OCI-LY7 (cell line): ENCODE measurements around the gene ZNF775. TPM values are rescaled to one million over a fixed set of nuclear protein-coding genes. Genes with fewer than 3 reads are reported as not detected.

Experiments used
- BruUV-seq: library from RNA; stranded (reverse); fragments of 400-500 nt; replicated peaks from 2 replicates; lab custom pipeline; 2021; lab: Mats Ljungman, UMichigan
- CTCF ChIA-PET: fragments of 300-600 bp; sonication (Branson Sonifier 250); formaldehyde crosslinking; loops from one replicate; lab custom pipeline; 2022; ENCODE audit warnings: antibody characterized with exemption; ENCODE audit not compliant: unreplicated experiment; lab: Charles Lee
- POLR2A ChIA-PET: fragments of 300-600 bp; sonication (Branson Sonifier 250); formaldehyde crosslinking; loops from one replicate; lab custom pipeline; 2022; ENCODE audit warnings: antibody characterized with exemption; lab: Charles Lee
- DNase-seq: peaks from one replicate; pipeline ENCODE4 v3.0.0-alpha.2; 2015; ENCODE audit warnings: low spot score
- H2AFZ ChIP-seq: fragments of 200-600 bp; sonication (generic), shearing (Covaris generic); 2 replicates; pipeline ENCODE4 v1.6.1; 2014; ENCODE audit warnings: mild to moderate bottlenecking, antibody characterized with exemption, low read length, moderate library complexity
- H3K27ac ChIP-seq: fragments of 200-600 bp; sonication (generic); 2 replicates; pipeline ENCODE4 v1.5.1; 2014; ENCODE audit warnings: mixed run types, low read depth, mild to moderate bottlenecking, moderate library complexity, low read length, inconsistent platforms; ENCODE audit not compliant: poor library complexity, severe bottlenecking
- H3K36me3 ChIP-seq: fragments of 200-600 bp; sonication (generic); 2 replicates; pipeline ENCODE4 v1.6.1; 2014; ENCODE audit warnings: mild to moderate bottlenecking, antibody characterized with exemption, low read length, moderate library complexity, mixed read lengths; ENCODE audit not compliant: insufficient read depth
- H3K4me1 ChIP-seq: fragments of 200-600 bp; sonication (generic); 2 replicates; pipeline ENCODE4 v1.5.1; 2014; ENCODE audit warnings: mild to moderate bottlenecking, low read length; ENCODE audit not compliant: insufficient read depth, poor library complexity, severe bottlenecking
- H3K4me2 ChIP-seq: fragments of 200-600 bp; sonication (generic); 2 replicates; pipeline ENCODE4 v1.6.1; 2014; ENCODE audit warnings: mild to moderate bottlenecking, low read length
- H3K4me3 ChIP-seq: fragments of 200-600 bp; sonication (generic); 2 replicates; pipeline ENCODE4 v1.5.1; 2014; ENCODE audit warnings: mild to moderate bottlenecking, low read depth, low read length; ENCODE audit not compliant: poor library complexity, severe bottlenecking
- H3K79me2 ChIP-seq: fragments of 200-600 bp; sonication (generic); 2 replicates; pipeline ENCODE4 v1.6.1; 2016; ENCODE audit warnings: low read depth, mild to moderate bottlenecking, low read length, moderate library complexity, mixed read lengths; ENCODE audit not compliant: insufficient read depth
- H3K9me2 ChIP-seq: fragments of 200-600 bp; sonication (generic); 2 replicates; pipeline ENCODE4 v1.6.1; 2016; ENCODE audit warnings: mild to moderate bottlenecking, low read length, mixed read lengths; ENCODE audit not compliant: insufficient read depth
- H3K9me3 ChIP-seq: fragments of 200-600 bp; sonication (generic); 2 replicates; pipeline ENCODE4 v1.6.1; 2014; ENCODE audit warnings: mild to moderate bottlenecking, mixed run types, low read length, mixed read lengths
- H4K20me1 ChIP-seq: fragments of 200-600 bp; sonication (generic); 2 replicates; pipeline ENCODE4 v1.6.1; 2014; ENCODE audit warnings: mild to moderate bottlenecking, antibody characterized with exemption, low read length, moderate library complexity, mixed read lengths; ENCODE audit not compliant: insufficient read depth
- EZH2phosphoT487 ChIP-seq: fragments of 200-600 bp; sonication (generic); IDR thresholded peaks from 2 replicates; pipeline ENCODE4 v1.6.1; 2018; ENCODE audit warnings: low read depth, borderline replicate concordance, mild to moderate bottlenecking, mixed run types, antibody characterized with exemption, low read length, moderate library complexity, mixed read lengths
- intact Hi-C: fragments of 100-400 bp; cut with micrococcal nuclease; formaldehyde crosslinking; loops from one replicate; pipeline ENCODE4 v1.10.0; 2022; ENCODE audit not compliant: unreplicated experiment
- total RNA-seq, 2 experiments: library from RNA; depleted of rRNA in 1 of 2; stranded (reverse); fragments of >200 nt in 1 of 2; shearing (Covaris generic) in 1 of 2; gene quantifications; 2 replicates each; pipeline ENCODE4 v1.2.3, GENCODE V29; 2014 to 2022
- TF ChIP-seq, protein P1 (sequence below): fragments of 200-600 bp; sonication (generic); conservative IDR thresholded peaks from 2 replicates; pipeline ENCODE4 v1.5.1; 2014; ENCODE audit warnings: mild to moderate bottlenecking, antibody characterized with exemption, low read length, moderate library complexity, mixed read lengths

ZNF775 gene
- total RNA-seq, 2 experiments from 2014 or later, result 4.7 to 6.5 TPM

DNA sequence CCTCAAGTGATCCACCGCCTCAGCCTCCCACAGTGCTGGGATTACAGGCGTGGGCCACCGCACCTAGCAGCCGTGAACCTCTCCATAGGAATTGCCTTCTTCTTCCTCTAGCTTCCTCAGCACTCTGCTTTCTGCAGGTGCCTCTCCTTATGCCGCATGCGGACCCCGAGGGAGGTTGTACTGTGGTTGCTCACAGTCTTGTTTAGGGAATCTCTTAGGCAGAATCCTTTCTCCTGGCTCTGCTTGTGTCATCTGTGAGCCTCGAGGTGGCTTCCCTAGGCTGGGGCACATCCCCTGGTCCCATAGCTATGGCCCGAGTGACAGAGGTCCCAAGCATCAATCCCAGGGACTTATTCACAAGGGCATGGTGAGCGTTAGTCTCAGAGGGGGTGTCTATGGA, 38.1 kb downstream of the ZNF775 start:
- POLR2A ChIA-PET, result no interaction called here

DNA sequence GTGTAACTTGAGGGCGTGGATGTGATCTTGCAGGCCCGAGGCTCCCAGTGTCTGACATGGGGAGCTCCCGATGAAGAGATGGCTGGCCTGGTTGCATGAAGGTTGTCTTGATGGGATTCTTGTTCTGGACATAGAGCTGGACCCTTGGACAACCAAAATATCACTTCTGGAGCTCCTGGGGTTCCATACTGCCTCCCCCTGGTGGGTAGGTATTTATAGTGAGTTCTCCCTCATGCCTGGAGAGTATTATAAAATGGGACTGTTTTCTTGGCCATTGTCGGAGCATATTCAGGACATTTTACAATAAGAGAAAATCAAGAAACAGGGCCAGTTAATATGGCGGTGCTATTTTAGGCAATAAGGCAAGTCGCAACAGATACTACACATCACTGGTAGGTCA, 38.7 kb downstream of the ZNF775 start:
- POLR2A ChIA-PET, result no interaction called here
- H2AFZ ChIP-seq, result no peak overlapping the region
- BruUV-seq, result no TSS peak

More for the DNA sequence above, 38.1 kb downstream of the ZNF775 start:
- no TSS peak for BruUV-seq
- DNase-seq, result no peak
- no peak overlapping the region for H3K4me3 ChIP-seq
- H3K79me2 ChIP-seq, result no peaks in the 10 kb centered on the region
- TF ChIP-seq, protein P1, sequence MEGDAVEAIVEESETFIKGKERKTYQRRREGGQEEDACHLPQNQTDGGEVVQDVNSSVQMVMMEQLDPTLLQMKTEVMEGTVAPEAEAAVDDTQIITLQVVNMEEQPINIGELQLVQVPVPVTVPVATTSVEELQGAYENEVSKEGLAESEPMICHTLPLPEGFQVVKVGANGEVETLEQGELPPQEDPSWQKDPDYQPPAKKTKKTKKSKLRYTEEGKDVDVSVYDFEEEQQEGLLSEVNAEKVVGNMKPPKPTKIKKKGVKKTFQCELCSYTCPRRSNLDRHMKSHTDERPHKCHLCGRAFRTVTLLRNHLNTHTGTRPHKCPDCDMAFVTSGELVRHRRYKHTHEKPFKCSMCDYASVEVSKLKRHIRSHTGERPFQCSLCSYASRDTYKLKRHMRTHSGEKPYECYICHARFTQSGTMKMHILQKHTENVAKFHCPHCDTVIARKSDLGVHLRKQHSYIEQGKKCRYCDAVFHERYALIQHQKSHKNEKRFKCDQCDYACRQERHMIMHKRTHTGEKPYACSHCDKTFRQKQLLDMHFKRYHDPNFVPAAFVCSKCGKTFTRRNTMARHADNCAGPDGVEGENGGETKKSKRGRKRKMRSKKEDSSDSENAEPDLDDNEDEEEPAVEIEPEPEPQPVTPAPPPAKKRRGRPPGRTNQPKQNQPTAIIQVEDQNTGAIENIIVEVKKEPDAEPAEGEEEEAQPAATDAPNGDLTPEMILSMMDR, result no peak
- no peaks in the 10 kb centered on the region for H4K20me1 ChIP-seq
- no peaks in the 10 kb centered on the region; the same call in 1 of the 2 replicates for H3K36me3 ChIP-seq
- intact Hi-C loops, result no loop called here
- no peaks in the 10 kb centered on the region for H3K9me3 ChIP-seq
- H2AFZ ChIP-seq, result no peak overlapping the region
- H3K9me2 ChIP-seq, result no peaks in the 10 kb centered on the region
- H3K4me2 ChIP-seq, result no peak overlapping the region
- H3K4me1 ChIP-seq, result peaks cover 4% of the 10 kb centered on the region
- H3K27ac ChIP-seq, result no peak overlapping the region
- CTCF ChIA-PET, result no interaction called here

DNA sequence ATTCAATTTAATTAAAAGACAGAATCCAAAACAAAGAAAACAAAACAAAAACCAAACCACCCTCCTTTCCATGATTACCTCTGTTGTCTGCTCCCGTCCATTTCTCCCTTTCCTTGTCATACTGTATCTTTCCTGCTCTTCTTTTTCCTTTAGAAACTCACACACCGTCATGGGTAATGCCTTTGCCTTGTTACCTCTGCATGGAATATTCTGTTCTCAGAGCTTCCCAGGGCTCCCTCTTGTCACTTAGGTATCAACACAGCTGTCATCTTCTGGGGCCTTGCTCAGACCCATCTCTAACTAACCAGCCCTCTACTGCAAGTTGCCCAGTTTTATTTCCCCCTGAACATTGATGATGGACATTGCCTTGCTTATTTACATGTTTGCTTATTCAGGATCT, 41.1 kb downstream of the ZNF775 start:
- no peak overlapping the region for H3K4me3 ChIP-seq
- H3K9me3 ChIP-seq, result no peaks in the 10 kb centered on the region
- H3K9me2 ChIP-seq, result no peaks in the 10 kb centered on the region
- peak overlapping the region; percentile 23; the same call in 1 of the 2 replicates for H2AFZ ChIP-seq
- DNase-seq, result no peak
- no peak overlapping the region for H3K4me2 ChIP-seq
- ChIA-PET CTCF (no interaction called here), POLR2A (no interaction called here)
- peaks cover 4% of the 10 kb centered on the region for H3K4me1 ChIP-seq
- H3K36me3 ChIP-seq, result no peaks in the 10 kb centered on the region
- TF ChIP-seq EZH2phosphoT487, result no peak
- no peaks in the 10 kb centered on the region for H4K20me1 ChIP-seq
- H3K27ac ChIP-seq, result no peak overlapping the region
- intact Hi-C loops, result no loop called here
- no TSS peak for BruUV-seq
- no peaks in the 10 kb centered on the region for H3K79me2 ChIP-seq

More for the DNA sequence above, 38.7 kb downstream of the ZNF775 start:
- Histone ChIP-seq H4K20me1 (no peaks in the 10 kb centered on the region), H3K4me2 (no peak overlapping the region), H3K9me2 (no peaks in the 10 kb centered on the region), H3K79me2 (no peaks in the 10 kb centered on the region), H3K27ac (no peak overlapping the region), H3K36me3 (no peaks in the 10 kb centered on the region; the same call in 1 of the 2 replicates), H3K4me1 (peaks cover 4% of the 10 kb centered on the region), H3K9me3 (no peaks in the 10 kb centered on the region), H3K4me3 (no peak overlapping the region)
- no peak for DNase-seq
- intact Hi-C loops, result no loop called here
- CTCF ChIA-PET, result no interaction called here
- TF ChIP-seq, protein P1, result peak; percentile 60
- TF ChIP-seq EZH2phosphoT487, result no peak
